GM12878 (cell line): ENCODE data around the gene ANK3. TPM values are rescaled to one million over a fixed set of nuclear protein-coding genes. Genes with fewer than 3 reads are reported as not detected.

ENCODE experiments used
- ATAC-seq: fragments of 200-7000 bp; cut with Tn5 transposase; 3 replicates; pipeline ENCODE4 v1.9.1; 2020; ENCODE audit warnings: mild to moderate bottlenecking, moderate library complexity
- BruUV-seq: library from RNA; stranded (reverse); fragments of 400-500 nt; replicated peaks from 2 replicates; lab custom pipeline; 2021; lab: Mats Ljungman, UMichigan
- CTCF ChIA-PET: fragments of 300-600 bp; sonication (Branson Sonifier 250); formaldehyde crosslinking; extraction: SDS; loops from one replicate; lab custom pipeline; 2021; ENCODE audit warnings: inconsistent platforms; lab: Yijun Ruan, JAX
- POLR2A ChIA-PET: fragments of 350-600 bp; formaldehyde crosslinking; extraction: SDS; loops from one replicate; lab custom pipeline; 2021; ENCODE audit warnings: inconsistent platforms; lab: Charles Lee
- RAD21 ChIA-PET: fragments of 300-600 bp; sonication (Branson Sonifier 250); formaldehyde crosslinking; loops from one replicate; lab custom pipeline; 2023; ENCODE audit warnings: antibody characterized with exemption; ENCODE audit not compliant: unreplicated experiment; lab: Charles Lee
- SMC1A ChIA-PET: fragments of 300-600 bp; sonication (Branson Sonifier 250); formaldehyde crosslinking; loops from one replicate; lab custom pipeline; 2023; ENCODE audit not compliant: unreplicated experiment, uncharacterized antibody; lab: Charles Lee
- DNase-seq: peaks from one replicate; pipeline ENCODE4 v3.0.0-alpha.2; 2011; ENCODE audit warnings: low read depth, low spot score
- FAIRE-seq: peaks from 3 replicates; lab custom pipeline; 2011; peaks lifted over from hg19 to GRCh38; lab: Jason Lieb, UNC
- H2AFZ ChIP-seq: 2 replicates; pipeline ENCODE4 v1.6.0; 2011; ENCODE audit warnings: low read depth, low read length, control low read depth; ENCODE audit not compliant: control insufficient read depth
- H3K27ac ChIP-seq: 2 replicates; pipeline ENCODE4 v1.5.1; 2011; ENCODE audit warnings: control low read depth; ENCODE audit not compliant: control insufficient read depth, insufficient read depth
- H3K27me3 ChIP-seq, 2 experiments: replicated peaks in 1 of 2; 2 replicates each; pipeline versions ENCODE4 v1.6.0 to v1.6.1; 2011; ENCODE audit warnings: low read length in 1 of 2; ENCODE audit not compliant: control insufficient read depth in 2 of 2, insufficient read depth in 2 of 2
- H3K36me3 ChIP-seq, 2 experiments: 2 replicates each; pipeline ENCODE4 v1.5.1; 2011; ENCODE audit warnings: low read length in 1 of 2; ENCODE audit not compliant: control insufficient read depth in 2 of 2, insufficient read depth in 2 of 2
- H3K4me1 ChIP-seq: 2 replicates; pipeline ENCODE4 v1.6.1; 2011; ENCODE audit warnings: mild to moderate bottlenecking, low read length, moderate library complexity, mixed read lengths; ENCODE audit not compliant: control insufficient read depth, insufficient read depth
- H3K4me2 ChIP-seq: 2 replicates; pipeline ENCODE4 v1.6.0; 2011; ENCODE audit warnings: control low read depth; ENCODE audit not compliant: control insufficient read depth, insufficient read depth
- H3K4me3 ChIP-seq: fragments of 200-600 bp; sonication (generic); 2 replicates; pipeline ENCODE4 v1.5.1; 2016
- H3K79me2 ChIP-seq: 2 replicates; pipeline ENCODE4 v1.6.0; 2011; ENCODE audit warnings: low read length; ENCODE audit not compliant: control insufficient read depth, insufficient read depth
- H3K9ac ChIP-seq: 2 replicates; pipeline ENCODE4 v1.8.0; 2011; ENCODE audit warnings: low read length, control low read depth, mixed read lengths; ENCODE audit not compliant: control insufficient read depth, insufficient read depth
- H3K9me3 ChIP-seq: replicated peaks from 3 replicates; pipeline ENCODE4 v1.5.1; 2011; ENCODE audit warnings: mild to moderate bottlenecking, low read length; ENCODE audit not compliant: control insufficient read depth, insufficient read depth
- H4K20me1 ChIP-seq: 2 replicates; pipeline ENCODE4 v1.6.0; 2011; ENCODE audit not compliant: control insufficient read depth, insufficient read depth
- BACH1 ChIP-seq: fragments of 450-650 bp; IDR thresholded peaks from 2 replicates; pipeline ENCODE4 v1.6.1; 2017; ENCODE audit warnings: mild to moderate bottlenecking, borderline replicate concordance
- BCL3 ChIP-seq: IDR thresholded peaks from 2 replicates; pipeline ENCODE4 v1.6.1; 2011; ENCODE audit warnings: borderline replicate concordance, low read depth, mild to moderate bottlenecking, moderate library complexity, low read length; ENCODE audit not compliant: insufficient read depth, poor library complexity, severe bottlenecking
- RBBP5 ChIP-seq: fragments of 200-600 bp; sonication (generic); conservative IDR thresholded peaks from 2 replicates; pipeline ENCODE4 v1.6.1; 2016
- RFX5 ChIP-seq: IDR thresholded peaks from 2 replicates; pipeline ENCODE4 v1.6.1; 2011; ENCODE audit warnings: low read depth, low read length, improper control_type of control experiment
- SIN3A ChIP-seq: IDR thresholded peaks from 2 replicates; pipeline ENCODE4 v1.6.1; 2012; ENCODE audit warnings: low read depth, low read length, improper control_type of control experiment
- STAT1 ChIP-seq: fragments of 450-650 bp; conservative IDR thresholded peaks from 2 replicates; pipeline ENCODE4 v1.6.1; 2014; ENCODE audit warnings: antibody characterized with exemption, mild to moderate bottlenecking
- YBX1 ChIP-seq: fragments of 450-650 bp; IDR thresholded peaks from 2 replicates; pipeline ENCODE4 v1.6.1; 2016; ENCODE audit warnings: antibody characterized with exemption
- ZBTB4 ChIP-seq: fragments of 450-650 bp; formaldehyde crosslinking; IDR thresholded peaks from 2 replicates; pipeline ENCODE4 v1.4.0; 2022; ENCODE audit warnings: mild to moderate bottlenecking, moderate library complexity
- WGBS: methylation state at CpG from one replicate; pipeline ENCODE4 v1.1.6; 2016; ENCODE audit warnings: low lambda C conversion rate; ENCODE audit not compliant: insufficient replicate concordance, insufficient coverage; ENCODE audit errors: missing lambda C conversion rate; 5-methylcytosine and 5-hydroxymethylcytosine counted together
- in situ Hi-C: fragments of 300-500 bp; cut with MboI; formaldehyde crosslinking; loops from 9 replicates; pipeline ENCODE4 v1.14.3; 2018; ENCODE audit warnings: mixed read lengths
- intact Hi-C: fragments of 100-400 bp; cut with micrococcal nuclease; formaldehyde crosslinking; loops from one replicate; pipeline ENCODE4 v1.14.2; 2022; ENCODE audit not compliant: unreplicated experiment
- polyA plus RNA-seq, 11 experiments: library from polyadenylated mRNA; depleted of rRNA in 4 of 11; unstranded in 6 of 11; stranded (reverse) in 5 of 11; fragments of >200 nt; fragmentation: Nextera tagmentation in 4 of 11; fragmentation: Illumina TruSeq in 1 of 11; extraction: Ambion mirVana in 4 of 11; extraction: Trizol in 1 of 11; gene quantifications; 1 replicate in 1 of 11; 2 replicates in 10 of 11; pipeline versions ENCODE4 v1.2.1 to v1.2.3, GENCODE V29; 2011 to 2016; ENCODE audit warnings: inconsistent platforms in 2 of 11, missing spikeins in 2 of 11, low read depth in 1 of 11
- total RNA-seq, 4 experiments: library from RNA; depleted of rRNA in 3 of 4; stranded (reverse); fragments of >200 nt in 3 of 4; fragmentation: Illumina TruSeq in 1 of 4; extraction: Trizol in 1 of 4; gene quantifications; 2 replicates each; pipeline versions ENCODE4 v1.2.1 to v1.2.3, GENCODE V29; 2013 to 2021

The ANK3 gene
- total and polyA plus RNA-seq, 10 of the 15 experiments (the other 5 are each of a cell fraction or from before 2014, with no cell fraction given) = 0.06 to 0.82 (median 0.20) TPM; not detected in 2

- DNase-seq (no peak), ATAC-seq (no peak), FAIRE-seq (no peak)
- Histone ChIP-seq H2AFZ (no peak overlapping the region), H3K36me3 (no peaks in the 10 kb centered on the region), H3K9me3 (no peaks in the 10 kb centered on the region), H3K27me3 (no peaks in the 10 kb centered on the region; a peak in 1 of 4 replicates), H3K79me2 (no peaks in the 10 kb centered on the region), H3K4me2 (no peak overlapping the region), H4K20me1 (no peaks in the 10 kb centered on the region), H3K4me1 (no peaks in the 10 kb centered on the region), H3K27ac (no peak overlapping the region), H3K4me3 (no peak overlapping the region), H3K9ac (no peak overlapping the region)
- WGBS = 92% methylated on average over 4 of the region's 4 CpGs
- ChIA-PET POLR2A (no interaction called here), RAD21 (no interaction called here), SMC1A (no interaction called here), CTCF (no interaction called here)
- intact Hi-C loops = no loop called here
- TF ChIP-seq BACH1 = no peak
- TF ChIP-seq BCL3 = no peak
- TF ChIP-seq ZBTB4 (CRISPR knock-in tag) = no peak
- no peak for TF ChIP-seq STAT1
- no peak for TF ChIP-seq RBBP5
- no peak for TF ChIP-seq RFX5
- no peak for TF ChIP-seq YBX1
- no peak for TF ChIP-seq SIN3A
- in situ Hi-C loops = no loop called here
- no TSS peak for BruUV-seq
Measured at GRCh38 chr10:60167050-60167449, 222.6 kb downstream of the ANK3 start.
